ENCODE measurements around the gene PPP1R14C.

The PPP1R14C gene

DNA sequence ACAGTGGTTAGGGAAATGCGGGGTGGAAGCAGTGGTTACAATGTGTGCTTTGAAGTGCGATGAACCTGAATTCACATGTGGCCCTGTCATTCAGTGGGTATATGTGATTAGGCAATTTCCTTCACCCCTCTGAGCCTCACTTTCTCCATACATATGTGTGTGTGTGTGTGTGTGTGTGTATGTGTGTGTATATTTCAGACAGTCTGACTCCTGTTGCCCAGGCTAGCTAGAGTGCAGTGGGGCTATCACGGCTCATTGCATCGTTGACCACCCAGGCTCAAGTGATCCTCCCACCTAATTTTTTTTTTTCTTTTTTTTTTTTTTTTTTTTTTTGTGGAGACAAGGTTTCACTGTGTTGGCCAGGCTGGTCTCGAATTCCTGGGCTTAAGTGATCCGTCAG, 6.3 kb downstream of the PPP1R14C start:
- DNase-seq (ENCODE audit: low read depth, low spot score): no peak
- peaks cover 4% of the 10 kb centered on the region for H3K4me1 ChIP-seq (ENCODE audit: control insufficient read depth, insufficient read depth, low read length)
- WGBS (ENCODE audit: insufficient coverage, insufficient read length): no CpG with 5 or more reads among the region's 6 CpGs

DNA sequence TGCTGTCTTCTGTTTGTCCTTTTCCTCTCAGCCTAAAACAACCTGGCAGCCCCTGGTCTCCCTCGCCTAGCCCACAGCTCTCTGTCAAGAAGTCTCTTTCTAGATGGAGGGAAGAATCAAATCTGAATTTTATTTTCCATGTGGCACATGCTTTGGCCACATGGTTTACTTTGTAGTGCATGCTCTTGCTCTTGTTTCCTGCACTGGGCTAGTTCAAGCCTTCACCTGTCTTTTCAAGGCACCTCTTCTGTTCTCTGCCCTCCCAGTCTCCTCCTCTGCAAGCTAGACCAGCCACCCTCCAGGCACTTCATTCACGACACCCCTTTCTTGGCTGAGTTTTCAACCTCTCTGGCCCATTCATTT, 7.6 kb downstream of the PPP1R14C start:
- no CpG with 5 or more reads among the region's 2 CpGs for WGBS (ENCODE audit: insufficient coverage, insufficient read length)
- Histone ChIP-seq H3K27me3 (ENCODE audit: control insufficient read depth, insufficient read depth, low read length) (peaks cover 4% of the 10 kb centered on the region; the same call in 1 of the 2 replicates), H3K4me3 (ENCODE audit: low read length) (no peak overlapping the region), H3K4me1 (ENCODE audit: control insufficient read depth, insufficient read depth, low read length) (peaks cover 4% of the 10 kb centered on the region), H3K27ac (ENCODE audit: low read length) (no peak overlapping the region), H3K9me3 (ENCODE audit: control insufficient read depth, insufficient read depth, low read length) (no peaks in the 10 kb centered on the region), H3K36me3 (ENCODE audit: control insufficient read depth, insufficient read depth, low read length) (no peaks in the 10 kb centered on the region)
- DNase-seq (ENCODE audit: low read depth, low spot score): no peak

More for the DNA sequence above, 6.3 kb downstream of the PPP1R14C start:
- no peak overlapping the region for H3K4me3 ChIP-seq (ENCODE audit: low read length)
- H3K27ac ChIP-seq (ENCODE audit: low read length): no peak overlapping the region
- H3K27me3 ChIP-seq (ENCODE audit: control insufficient read depth, insufficient read depth, low read length): peaks cover 12% of the 10 kb centered on the region
- no peaks in the 10 kb centered on the region for H3K36me3 ChIP-seq (ENCODE audit: control insufficient read depth, insufficient read depth, low read length)
- H3K9me3 ChIP-seq (ENCODE audit: control insufficient read depth, insufficient read depth, low read length): no peaks in the 10 kb centered on the region

DNA sequence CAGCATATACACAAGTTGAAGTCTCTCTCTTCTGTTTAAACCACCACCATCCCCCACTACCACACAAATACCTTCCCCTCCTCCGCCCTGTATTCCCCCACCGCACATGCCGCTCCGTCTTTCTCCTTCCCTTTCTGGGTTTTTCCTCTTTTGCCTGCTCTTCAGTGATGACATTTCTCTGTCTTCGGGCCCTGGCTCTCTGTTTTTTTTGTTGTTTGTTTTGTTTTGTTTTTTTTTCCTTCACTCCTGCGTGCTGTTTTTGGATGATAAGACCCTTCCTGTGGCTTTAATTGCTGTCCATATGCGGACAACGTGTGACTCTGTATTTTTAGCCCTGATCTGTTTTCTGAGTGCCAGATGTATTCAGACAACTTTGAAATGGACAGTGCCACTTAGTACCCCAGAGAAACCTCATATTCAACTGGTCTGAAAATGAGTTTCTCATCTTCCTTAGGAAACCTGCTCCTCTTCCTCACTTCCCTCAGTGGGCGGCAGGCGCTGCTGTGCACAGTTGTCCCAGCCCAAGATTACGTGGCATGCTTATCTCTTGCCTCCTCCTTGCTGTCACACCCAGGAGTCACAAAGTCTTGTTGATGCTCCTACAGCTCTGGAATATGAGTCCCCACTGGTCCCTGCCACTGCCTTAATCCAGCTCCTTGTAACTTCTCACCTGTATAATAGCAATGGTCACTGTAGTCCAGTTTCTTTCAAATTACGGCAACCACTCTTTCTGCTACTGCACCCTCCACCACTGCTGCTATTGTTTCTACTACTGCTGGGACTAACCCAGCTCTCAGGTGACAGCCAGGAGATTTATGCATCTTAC, 8.2 kb downstream of the PPP1R14C start:
- Histone ChIP-seq H3K27me3 (ENCODE audit: control insufficient read depth, insufficient read depth, low read length) (peaks cover 1% of the 10 kb centered on the region; the same call in 1 of the 2 replicates), H3K9me3 (ENCODE audit: control insufficient read depth, insufficient read depth, low read length) (no peaks in the 10 kb centered on the region), H3K4me3 (ENCODE audit: low read length) (no peak overlapping the region), H3K4me1 (ENCODE audit: control insufficient read depth, insufficient read depth, low read length) (peaks cover 4% of the 10 kb centered on the region), H3K36me3 (ENCODE audit: control insufficient read depth, insufficient read depth, low read length) (no peaks in the 10 kb centered on the region), H3K27ac (ENCODE audit: low read length) (no peak overlapping the region)
- WGBS (ENCODE audit: insufficient coverage, insufficient read length): 100% methylated on average over 4 of the region's 12 CpGs
- no peak for DNase-seq (ENCODE audit: low read depth, low spot score)

DNA sequence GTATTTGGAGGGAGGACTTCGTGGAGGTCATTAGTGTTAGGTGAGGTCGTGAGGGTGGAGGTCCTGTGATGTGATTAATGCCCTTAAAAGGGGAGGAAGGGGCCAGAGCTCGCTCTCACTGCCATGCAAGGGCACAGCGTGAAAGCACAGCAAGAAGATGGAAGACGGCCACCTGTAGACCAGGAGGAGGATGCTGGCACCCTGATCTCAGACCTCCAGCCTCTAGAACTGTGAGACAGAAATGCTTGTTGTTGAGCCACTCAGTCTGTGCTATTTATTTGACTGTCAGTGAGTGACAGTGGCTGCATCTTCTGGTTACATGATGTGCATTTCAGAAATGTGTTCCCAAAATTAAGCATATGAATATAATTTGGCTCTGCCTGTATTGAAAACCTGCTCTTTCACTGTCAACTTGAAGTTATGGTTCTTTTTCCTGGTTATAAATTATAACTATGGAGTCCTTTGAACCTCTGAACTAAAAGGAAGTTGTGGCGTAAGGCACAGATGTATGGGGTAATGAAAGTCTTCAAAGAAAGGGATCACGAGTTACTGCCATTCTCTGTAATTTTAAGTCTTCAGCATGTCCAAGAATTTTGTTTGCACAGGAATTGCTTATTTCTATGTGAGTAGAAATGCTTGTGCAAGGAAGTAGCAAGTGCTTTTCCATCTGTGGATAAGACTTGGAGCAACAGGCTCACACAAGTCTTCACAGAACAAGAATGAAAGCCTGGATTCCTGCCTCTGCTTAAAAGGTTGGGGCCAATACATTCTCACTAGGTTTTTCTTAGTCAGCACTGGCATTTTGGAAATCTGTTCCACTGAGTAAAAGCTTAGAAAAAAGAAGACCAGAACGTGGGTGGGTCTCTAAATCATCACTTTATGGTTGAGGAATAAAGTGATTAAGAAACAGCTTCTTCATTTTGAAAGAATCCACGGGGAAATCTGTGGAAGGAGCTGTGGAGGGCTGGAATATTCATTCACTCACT, 10.3 kb downstream of the PPP1R14C start:
- Histone ChIP-seq H3K4me3 (ENCODE audit: low read length) (no peak overlapping the region), H3K4me1 (ENCODE audit: control insufficient read depth, insufficient read depth, low read length) (peaks cover 4% of the 10 kb centered on the region), H3K27me3 (ENCODE audit: control insufficient read depth, insufficient read depth, low read length) (no peaks in the 10 kb centered on the region), H3K27ac (ENCODE audit: low read length) (no peak overlapping the region), H3K36me3 (ENCODE audit: control insufficient read depth, insufficient read depth, low read length) (no peaks in the 10 kb centered on the region), H3K9me3 (ENCODE audit: control insufficient read depth, insufficient read depth, low read length) (no peaks in the 10 kb centered on the region)
- no peak for DNase-seq (ENCODE audit: low read depth, low spot score)
- WGBS (ENCODE audit: insufficient coverage, insufficient read length): no CpG with 5 or more reads among the region's 9 CpGs

DNA sequence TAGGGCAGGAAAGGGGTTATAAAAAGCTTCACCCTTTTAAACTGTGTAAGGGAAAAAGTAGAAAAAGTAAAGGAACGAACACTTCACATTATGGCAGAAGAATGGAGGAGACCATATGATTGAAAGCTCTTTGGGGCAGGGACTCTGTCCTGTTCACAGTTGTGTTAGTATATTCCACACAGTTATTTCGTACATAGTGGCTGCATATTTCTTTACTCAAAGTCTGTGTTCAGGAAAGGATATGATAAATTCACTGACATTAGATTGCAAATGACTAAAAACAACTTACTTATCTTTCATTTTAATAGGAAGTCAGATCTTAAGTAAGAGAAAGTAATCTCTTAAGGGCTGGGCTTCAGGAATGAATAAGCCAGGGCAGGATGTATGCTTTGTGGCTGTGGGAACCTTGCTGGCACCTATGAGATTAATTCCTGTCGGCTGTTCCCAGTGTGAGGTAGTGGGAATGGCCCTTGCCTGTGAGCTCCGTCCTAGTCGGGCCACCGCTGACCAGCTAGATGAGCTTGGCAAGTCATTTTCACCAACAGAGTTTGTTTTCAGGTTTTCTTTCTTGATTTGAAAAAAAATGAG, 11.2 kb downstream of the PPP1R14C start:
- DNase-seq (ENCODE audit: low read depth, low spot score): no peak
- Histone ChIP-seq H3K9me3 (ENCODE audit: control insufficient read depth, insufficient read depth, low read length) (no peaks in the 10 kb centered on the region), H3K4me3 (ENCODE audit: low read length) (no peak overlapping the region), H3K27ac (ENCODE audit: low read length) (no peak overlapping the region), H3K36me3 (ENCODE audit: control insufficient read depth, insufficient read depth, low read length) (no peaks in the 10 kb centered on the region), H3K4me1 (ENCODE audit: control insufficient read depth, insufficient read depth, low read length) (peaks cover 4% of the 10 kb centered on the region), H3K27me3 (ENCODE audit: control insufficient read depth, insufficient read depth, low read length) (no peaks in the 10 kb centered on the region)
- WGBS (ENCODE audit: insufficient coverage, insufficient read length): no CpG with 5 or more reads among the region's 6 CpGs

DNA sequence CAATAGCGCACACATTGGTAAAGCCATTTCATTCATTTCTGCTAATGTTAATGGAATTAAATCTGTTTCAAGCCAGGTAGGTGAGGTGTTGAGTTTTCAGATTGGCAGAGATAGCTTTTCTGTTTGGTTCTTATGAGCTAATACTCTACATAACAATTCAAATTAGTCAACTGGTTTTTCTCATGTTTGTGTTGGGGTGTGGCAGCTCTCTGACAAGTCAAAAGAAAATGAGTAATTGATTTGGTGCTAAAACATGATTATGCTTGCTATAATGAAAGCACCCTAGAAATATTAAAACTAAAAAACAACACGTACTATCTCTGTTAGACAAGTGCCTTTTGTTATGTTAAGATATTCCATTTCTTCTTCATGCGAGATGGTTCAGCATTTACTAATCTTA, 13.6 kb downstream of the PPP1R14C start:
- DNase-seq (ENCODE audit: low read depth, low spot score): no peak
- H3K27me3 ChIP-seq (ENCODE audit: control insufficient read depth, insufficient read depth, low read length): no peaks in the 10 kb centered on the region
- H3K4me1 ChIP-seq (ENCODE audit: control insufficient read depth, insufficient read depth, low read length): no peaks in the 10 kb centered on the region
- no peak overlapping the region for H3K27ac ChIP-seq (ENCODE audit: low read length)
- H3K9me3 ChIP-seq (ENCODE audit: control insufficient read depth, insufficient read depth, low read length): no peaks in the 10 kb centered on the region
- no peak overlapping the region for H3K4me3 ChIP-seq (ENCODE audit: low read length)
- WGBS (ENCODE audit: insufficient coverage, insufficient read length): no CpG with 5 or more reads among the region's 3 CpGs
- no peaks in the 10 kb centered on the region for H3K36me3 ChIP-seq (ENCODE audit: control insufficient read depth, insufficient read depth, low read length)

GRCh38 chr6:150157081-150157480, 14.2 kb downstream of the PPP1R14C start:
- H3K27me3 ChIP-seq (ENCODE audit: control insufficient read depth, insufficient read depth, low read length): no peaks in the 10 kb centered on the region

DNA sequence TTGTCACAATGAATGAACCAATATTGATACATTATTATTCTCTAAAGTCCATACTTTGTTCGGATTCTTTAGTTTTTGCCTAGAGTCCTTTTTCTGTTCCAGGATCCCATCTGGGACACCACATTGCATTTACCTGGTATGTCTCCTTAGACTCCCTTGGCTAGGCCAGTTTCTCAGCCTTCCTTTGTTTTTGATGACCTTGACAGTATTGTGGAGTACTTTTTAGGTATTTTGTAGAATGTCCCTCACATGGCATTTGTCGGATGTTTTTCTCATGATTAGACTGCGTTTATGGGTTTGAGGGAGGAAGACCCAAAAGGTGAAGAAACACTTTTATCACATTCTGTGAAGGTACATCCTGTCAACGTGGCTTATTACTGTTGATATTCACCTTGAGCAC, 16.9 kb downstream of the PPP1R14C start:
- Histone ChIP-seq H3K4me3 (ENCODE audit: low read length) (no peak overlapping the region), H3K27me3 (ENCODE audit: control insufficient read depth, insufficient read depth, low read length) (no peaks in the 10 kb centered on the region), H3K9me3 (ENCODE audit: control insufficient read depth, insufficient read depth, low read length) (no peaks in the 10 kb centered on the region), H3K27ac (ENCODE audit: low read length) (no peak overlapping the region), H3K36me3 (ENCODE audit: control insufficient read depth, insufficient read depth, low read length) (no peaks in the 10 kb centered on the region), H3K4me1 (ENCODE audit: control insufficient read depth, insufficient read depth, low read length) (no peaks in the 10 kb centered on the region)
- WGBS (ENCODE audit: insufficient coverage, insufficient read length): no CpG with 5 or more reads among the region's 4 CpGs
- no peak for DNase-seq (ENCODE audit: low read depth, low spot score)

More at GRCh38 chr6:150157081-150157480, 14.2 kb downstream of the PPP1R14C start:
- H3K4me1 ChIP-seq (ENCODE audit: control insufficient read depth, insufficient read depth, low read length): no peaks in the 10 kb centered on the region
- no peak overlapping the region for H3K4me3 ChIP-seq (ENCODE audit: low read length)
- H3K36me3 ChIP-seq (ENCODE audit: control insufficient read depth, insufficient read depth, low read length): no peaks in the 10 kb centered on the region
- H3K9me3 ChIP-seq (ENCODE audit: control insufficient read depth, insufficient read depth, low read length): no peaks in the 10 kb centered on the region
- no CpG with 5 or more reads among the region's 1 CpG for WGBS (ENCODE audit: insufficient coverage, insufficient read length)
- DNase-seq (ENCODE audit: low read depth, low spot score): no peak
- H3K27ac ChIP-seq (ENCODE audit: low read length): no peak overlapping the region

GRCh38 chr6:150163970-150164369, 21.1 kb downstream of the PPP1R14C start:
- H3K4me3 ChIP-seq (ENCODE audit: low read length): no peak overlapping the region
- no peak for DNase-seq (ENCODE audit: low read depth, low spot score)
- H3K4me1 ChIP-seq (ENCODE audit: control insufficient read depth, insufficient read depth, low read length): no peaks in the 10 kb centered on the region
- no peaks in the 10 kb centered on the region for H3K9me3 ChIP-seq (ENCODE audit: control insufficient read depth, insufficient read depth, low read length)
- no peaks in the 10 kb centered on the region for H3K27me3 ChIP-seq (ENCODE audit: control insufficient read depth, insufficient read depth, low read length)
- no CpG with 5 or more reads among the region's 3 CpGs for WGBS (ENCODE audit: insufficient coverage, insufficient read length)
- H3K27ac ChIP-seq (ENCODE audit: low read length): no peak overlapping the region
- no peaks in the 10 kb centered on the region for H3K36me3 ChIP-seq (ENCODE audit: control insufficient read depth, insufficient read depth, low read length)

DNA sequence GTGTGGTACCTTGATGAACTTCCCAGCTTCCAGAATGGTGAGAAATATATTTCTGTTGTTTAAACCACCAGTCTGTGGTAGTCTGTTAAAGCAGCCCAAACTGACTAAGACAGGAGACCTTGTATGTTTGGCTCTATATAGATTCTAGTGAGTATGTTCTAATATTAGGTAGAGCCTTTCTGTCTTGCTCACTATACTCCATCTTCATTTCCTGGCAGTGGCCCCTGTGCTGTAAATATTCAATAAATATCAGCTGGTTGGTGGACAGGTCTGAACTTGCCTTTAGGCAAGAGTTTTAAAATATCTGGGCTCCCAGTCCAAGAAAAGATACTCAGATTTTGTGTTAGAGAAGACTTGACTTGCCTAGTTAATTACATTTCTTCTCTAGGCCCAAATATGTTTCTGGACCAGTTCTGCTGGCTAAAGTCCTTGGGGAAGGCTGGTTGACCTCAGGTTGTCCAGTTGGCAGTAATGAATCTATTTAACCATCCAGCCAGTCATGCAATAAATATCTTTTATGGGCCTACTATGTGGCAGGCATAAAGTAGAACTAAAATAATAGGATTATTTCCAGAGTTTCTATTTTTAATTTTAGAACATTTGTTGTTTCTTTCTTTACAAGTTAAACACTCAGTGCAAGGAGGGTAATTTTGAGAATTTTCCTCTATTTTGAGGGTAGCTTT, 22.3 kb downstream of the PPP1R14C start:
- H3K27me3 ChIP-seq (ENCODE audit: control insufficient read depth, insufficient read depth, low read length): no peaks in the 10 kb centered on the region
- no peak for DNase-seq (ENCODE audit: low read depth, low spot score)
- H3K4me1 ChIP-seq (ENCODE audit: control insufficient read depth, insufficient read depth, low read length): no peaks in the 10 kb centered on the region

More for the DNA sequence above, 22.3 kb downstream of the PPP1R14C start:
- H3K36me3 ChIP-seq (ENCODE audit: control insufficient read depth, insufficient read depth, low read length): no peaks in the 10 kb centered on the region
- H3K4me3 ChIP-seq (ENCODE audit: low read length): no peak overlapping the region
- no peaks in the 10 kb centered on the region for H3K9me3 ChIP-seq (ENCODE audit: control insufficient read depth, insufficient read depth, low read length)
- no peak overlapping the region for H3K27ac ChIP-seq (ENCODE audit: low read length)

All from iPS DF 6.9 (cell line).